Activated CD8-positive, alpha-beta T cell treated with anti-CD3 and anti-CD28 coated beads for 36 hours (primary cell): ENCODE measurements around the gene MMEL1. TPM values are rescaled to one million over a fixed set of nuclear protein-coding genes. Genes with fewer than 3 reads are reported as not detected.

Experiments
- ATAC-seq: fragments of 200-7000 bp; cut with Tn5 transposase; one replicate; pipeline ENCODE4 v1.10.0; 2021; ENCODE audit warnings: mild to moderate bottlenecking, moderate library complexity
- CTCF ChIA-PET: fragments of 350-600 bp; sonication (Branson Sonifier 250); formaldehyde crosslinking; loops from one replicate; lab custom pipeline; 2021; ENCODE audit warnings: antibody characterized with exemption; lab: Charles Lee
- POLR2A ChIA-PET: fragments of 350-600 bp; sonication (Branson Sonifier 250); formaldehyde crosslinking; loops from one replicate; lab custom pipeline; 2021; ENCODE audit warnings: antibody characterized with exemption; lab: Charles Lee
- DNase-seq: peaks from one replicate; pipeline ENCODE4 v3.0.0-alpha.2; 2020
- H3K27ac Mint-ChIP-seq: one replicate; pipeline ENCODE4 v1.8.0; 2021; ENCODE audit warnings: mild to moderate bottlenecking, mixed read lengths
- H3K27me3 Mint-ChIP-seq: one replicate; pipeline ENCODE4 v1.8.0; 2021; ENCODE audit warnings: mixed read lengths
- H3K36me3 Mint-ChIP-seq: one replicate; pipeline ENCODE4 v1.8.0; 2021; ENCODE audit warnings: low read depth, mixed read lengths
- H3K4me1 Mint-ChIP-seq: one replicate; pipeline ENCODE4 v1.8.0; 2021; ENCODE audit warnings: low read depth, mixed read lengths
- H3K4me3 Mint-ChIP-seq: one replicate; pipeline ENCODE4 v1.8.0; 2021; ENCODE audit warnings: mild to moderate bottlenecking, moderate library complexity, mixed read lengths
- H3K9me3 Mint-ChIP-seq: one replicate; pipeline ENCODE4 v1.8.0; 2021; ENCODE audit warnings: mixed read lengths
- intact Hi-C: fragments of 100-400 bp; cut with micrococcal nuclease; formaldehyde crosslinking; loops from one replicate; pipeline ENCODE4 v1.10.0; 2022
- total RNA-seq, 2 experiments: library from RNA; stranded (reverse); gene quantifications; one replicate each; pipeline ENCODE4 v1.2.3, GENCODE V29; 2021
- TF ChIP-seq, protein P1 (sequence below): fragments of 200-600 bp; IDR thresholded peaks from one replicate; pipeline ENCODE4 v1.8.0; 2022; ENCODE audit warnings: antibody characterized with exemption, mild to moderate bottlenecking

Gene MMEL1
- total RNA-seq, 2 experiments from 2014 or later = 1.8 to 3.1 TPM

DNA sequence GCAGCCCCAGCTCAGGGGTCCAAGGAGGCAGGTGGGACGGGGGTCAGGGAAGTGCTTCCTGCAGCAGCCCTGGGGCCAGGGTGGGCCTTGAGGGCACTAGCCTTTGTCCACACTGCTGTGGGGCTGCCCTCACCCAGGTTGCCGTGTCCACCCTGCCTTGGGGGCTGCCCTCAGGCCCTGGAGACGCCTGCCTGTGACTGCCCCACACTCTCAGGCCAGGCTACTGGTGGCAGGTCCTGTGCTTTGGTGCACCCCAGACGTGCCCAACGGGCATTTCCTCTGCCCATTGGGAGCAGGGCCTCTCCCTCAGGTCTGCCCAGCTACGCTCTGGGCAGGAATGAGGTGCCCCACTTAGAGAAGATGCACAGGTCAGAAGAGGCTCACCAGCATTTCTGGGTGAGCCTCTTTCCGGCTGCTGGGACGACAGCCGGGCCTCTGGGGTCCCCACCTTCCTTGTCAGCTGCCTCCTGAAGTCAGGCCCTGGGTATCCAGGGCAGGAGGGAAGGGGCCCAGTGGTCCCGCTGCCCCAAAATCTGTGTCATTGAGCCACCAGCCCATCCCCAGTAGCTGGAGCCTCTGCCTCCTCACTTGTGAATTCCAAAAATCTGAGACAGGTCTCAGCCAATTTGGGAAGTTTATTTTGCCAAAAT, 2.7 kb upstream of the MMEL1 start:
- ATAC-seq (no peak), DNase-seq (no peak)
- TF ChIP-seq, protein P1, sequence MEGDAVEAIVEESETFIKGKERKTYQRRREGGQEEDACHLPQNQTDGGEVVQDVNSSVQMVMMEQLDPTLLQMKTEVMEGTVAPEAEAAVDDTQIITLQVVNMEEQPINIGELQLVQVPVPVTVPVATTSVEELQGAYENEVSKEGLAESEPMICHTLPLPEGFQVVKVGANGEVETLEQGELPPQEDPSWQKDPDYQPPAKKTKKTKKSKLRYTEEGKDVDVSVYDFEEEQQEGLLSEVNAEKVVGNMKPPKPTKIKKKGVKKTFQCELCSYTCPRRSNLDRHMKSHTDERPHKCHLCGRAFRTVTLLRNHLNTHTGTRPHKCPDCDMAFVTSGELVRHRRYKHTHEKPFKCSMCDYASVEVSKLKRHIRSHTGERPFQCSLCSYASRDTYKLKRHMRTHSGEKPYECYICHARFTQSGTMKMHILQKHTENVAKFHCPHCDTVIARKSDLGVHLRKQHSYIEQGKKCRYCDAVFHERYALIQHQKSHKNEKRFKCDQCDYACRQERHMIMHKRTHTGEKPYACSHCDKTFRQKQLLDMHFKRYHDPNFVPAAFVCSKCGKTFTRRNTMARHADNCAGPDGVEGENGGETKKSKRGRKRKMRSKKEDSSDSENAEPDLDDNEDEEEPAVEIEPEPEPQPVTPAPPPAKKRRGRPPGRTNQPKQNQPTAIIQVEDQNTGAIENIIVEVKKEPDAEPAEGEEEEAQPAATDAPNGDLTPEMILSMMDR = no peak
- ChIA-PET POLR2A (no interaction called here), CTCF (no interaction called here)
- no peak overlapping the region for H3K27ac Mint-ChIP-seq
- H3K4me3 Mint-ChIP-seq = no peak overlapping the region
- intact Hi-C loops = no loop called here
- no peaks in the 10 kb centered on the region for H3K36me3 Mint-ChIP-seq
- peaks cover 11% of the 10 kb centered on the region for H3K27me3 Mint-ChIP-seq
- no peaks in the 10 kb centered on the region for H3K4me1 Mint-ChIP-seq
- H3K9me3 Mint-ChIP-seq = peaks cover 11% of the 10 kb centered on the region

DNA sequence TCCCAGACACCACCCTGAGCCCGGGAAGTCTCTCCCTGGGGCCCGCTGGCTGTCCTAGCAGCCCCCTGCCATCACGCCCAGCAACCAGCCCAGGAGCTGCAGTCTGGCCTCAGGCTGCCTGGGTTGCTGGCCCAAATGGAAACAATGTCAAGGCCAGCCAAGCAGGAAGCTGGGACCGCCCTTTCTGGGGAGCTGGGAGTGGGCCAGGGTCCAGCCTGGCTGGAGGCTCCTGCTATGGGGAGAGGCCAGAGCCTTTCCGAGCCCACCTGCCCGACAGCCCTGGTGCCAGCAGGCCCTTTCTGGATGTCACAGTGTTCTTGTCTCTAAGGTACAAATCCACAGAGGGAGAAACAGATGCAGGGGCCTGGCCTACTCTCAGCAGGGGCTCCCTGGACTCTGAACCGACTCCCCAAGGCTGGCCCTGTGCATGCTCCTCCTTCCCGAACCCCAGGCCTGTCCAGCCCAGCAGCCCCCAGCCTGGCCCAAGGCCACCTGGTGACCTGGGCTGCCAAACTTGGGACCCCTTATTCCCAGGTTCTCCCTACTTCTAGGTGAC, 1.2 kb upstream of the MMEL1 start:
- intact Hi-C loops = no loop called here
- Mint-ChIP-seq H3K4me3 (no peak overlapping the region), H3K27ac (no peak overlapping the region), H3K27me3 (peaks cover 21% of the 10 kb centered on the region), H3K36me3 (no peaks in the 10 kb centered on the region), H3K4me1 (no peaks in the 10 kb centered on the region), H3K9me3 (peaks cover 13% of the 10 kb centered on the region)
- TF ChIP-seq, protein P1 = no peak
- POLR2A ChIA-PET = no interaction called here
- DNase-seq (no peak), ATAC-seq (no peak)
- CTCF ChIA-PET = no interaction called here

DNA sequence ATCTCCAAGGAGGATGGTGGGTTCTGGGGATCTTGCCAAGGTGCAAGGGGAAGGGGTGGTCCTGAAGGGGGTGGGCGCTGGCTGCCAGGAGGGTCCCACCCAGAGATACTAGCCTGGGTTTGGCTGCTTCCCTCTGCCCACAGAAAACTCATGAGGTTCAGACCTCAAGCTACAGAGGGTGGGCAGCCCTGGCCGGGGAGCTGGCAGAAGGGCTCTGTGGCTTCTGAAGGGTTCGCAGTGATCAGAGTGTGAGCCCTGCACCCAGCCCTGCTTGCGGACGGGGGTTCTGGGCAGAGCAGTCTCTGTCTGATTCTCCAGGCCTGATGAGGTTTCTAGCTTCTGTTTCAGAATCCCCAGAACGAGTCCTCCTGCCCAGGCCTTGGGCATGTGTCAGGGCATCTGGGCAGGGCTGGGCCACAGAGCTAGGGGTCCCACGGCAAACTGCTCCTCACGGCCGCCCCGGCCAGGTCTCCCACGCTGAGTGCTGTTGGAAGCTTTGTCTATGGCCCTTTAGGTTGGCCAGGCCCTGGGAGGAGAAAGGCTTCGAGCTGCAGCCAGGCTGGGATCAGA, 635 bp upstream of the MMEL1 start:
- H3K27me3 Mint-ChIP-seq = peaks cover 21% of the 10 kb centered on the region
- no peak overlapping the region for H3K4me3 Mint-ChIP-seq
- DNase-seq (no peak), ATAC-seq (no peak)
- H3K9me3 Mint-ChIP-seq = peaks cover 13% of the 10 kb centered on the region
- POLR2A ChIA-PET = no interaction called here
- intact Hi-C loops = no loop called here
- no peaks in the 10 kb centered on the region for H3K4me1 Mint-ChIP-seq
- CTCF ChIA-PET = no interaction called here
- no peak overlapping the region for H3K27ac Mint-ChIP-seq
- TF ChIP-seq, protein P1 = no peak
- H3K36me3 Mint-ChIP-seq = no peaks in the 10 kb centered on the region

DNA sequence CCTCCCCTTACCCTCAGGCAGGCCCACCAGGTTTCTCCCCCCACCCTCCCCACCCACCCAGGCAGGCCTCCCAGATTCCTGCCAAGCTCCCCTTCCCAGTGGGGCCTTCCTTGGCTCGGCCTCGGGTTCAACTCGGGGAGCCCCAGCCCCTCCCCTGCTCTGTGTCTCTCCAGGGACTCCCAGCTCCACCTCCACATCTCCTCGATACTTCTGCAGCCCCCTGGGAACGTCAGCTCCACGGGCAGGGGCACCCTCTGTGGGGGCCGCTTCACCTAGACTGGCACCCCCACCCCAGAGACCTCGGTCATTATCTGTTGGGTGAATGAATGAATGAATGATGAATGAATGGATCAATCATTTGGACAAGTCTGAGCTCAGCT, 775 bp downstream of the MMEL1 start:
- DNase-seq (no peak), ATAC-seq (no peak)
- no peaks in the 10 kb centered on the region for H3K36me3 Mint-ChIP-seq
- no peak overlapping the region for H3K27ac Mint-ChIP-seq
- no peak overlapping the region for H3K4me3 Mint-ChIP-seq
- TF ChIP-seq, protein P1 = no peak
- intact Hi-C loops = no loop called here
- H3K27me3 Mint-ChIP-seq = peaks cover 31% of the 10 kb centered on the region
- ChIA-PET POLR2A (no interaction called here), CTCF (no interaction called here)
- no peaks in the 10 kb centered on the region for H3K4me1 Mint-ChIP-seq
- peaks cover 13% of the 10 kb centered on the region for H3K9me3 Mint-ChIP-seq
